GM19467 (cell line): ENCODE results near the gene ATP8B2.
"Not testable (repeated sequence)": the region's sequence is repeated elsewhere in the genome, so short reads cannot be mapped to it uniquely, and the experiment has no call there.

Source experiments
- ATAC-seq: cut with Tn5 transposase; IDR thresholded peaks from one replicate; pipeline ENCODE4 v1.9.1; 2021; ENCODE audit warnings: mild to moderate bottlenecking, moderate library complexity; ENCODE audit not compliant: unreplicated experiment

The ATP8B2 gene

DNA sequence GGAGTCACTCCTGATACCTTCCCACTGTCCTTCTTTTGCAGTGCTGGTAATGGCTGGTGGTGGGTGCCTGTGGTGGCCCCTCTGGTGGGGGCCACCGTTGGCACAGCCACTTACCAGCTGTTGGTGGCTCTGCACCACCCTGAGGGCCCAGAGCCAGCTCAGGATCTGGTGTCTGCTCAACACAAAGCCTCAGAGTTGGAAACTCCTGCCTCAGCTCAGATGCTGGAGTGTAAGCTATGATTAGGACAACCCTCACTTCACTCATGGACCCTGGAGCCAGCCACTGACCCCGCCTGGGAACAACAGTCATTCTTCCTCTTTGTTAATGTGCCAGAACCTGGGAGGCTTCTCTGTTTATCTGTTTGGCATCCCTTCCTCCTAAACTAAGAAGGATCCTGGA, 1.1 kb upstream of the ATP8B2 start:
- no peak for ATAC-seq

DNA sequence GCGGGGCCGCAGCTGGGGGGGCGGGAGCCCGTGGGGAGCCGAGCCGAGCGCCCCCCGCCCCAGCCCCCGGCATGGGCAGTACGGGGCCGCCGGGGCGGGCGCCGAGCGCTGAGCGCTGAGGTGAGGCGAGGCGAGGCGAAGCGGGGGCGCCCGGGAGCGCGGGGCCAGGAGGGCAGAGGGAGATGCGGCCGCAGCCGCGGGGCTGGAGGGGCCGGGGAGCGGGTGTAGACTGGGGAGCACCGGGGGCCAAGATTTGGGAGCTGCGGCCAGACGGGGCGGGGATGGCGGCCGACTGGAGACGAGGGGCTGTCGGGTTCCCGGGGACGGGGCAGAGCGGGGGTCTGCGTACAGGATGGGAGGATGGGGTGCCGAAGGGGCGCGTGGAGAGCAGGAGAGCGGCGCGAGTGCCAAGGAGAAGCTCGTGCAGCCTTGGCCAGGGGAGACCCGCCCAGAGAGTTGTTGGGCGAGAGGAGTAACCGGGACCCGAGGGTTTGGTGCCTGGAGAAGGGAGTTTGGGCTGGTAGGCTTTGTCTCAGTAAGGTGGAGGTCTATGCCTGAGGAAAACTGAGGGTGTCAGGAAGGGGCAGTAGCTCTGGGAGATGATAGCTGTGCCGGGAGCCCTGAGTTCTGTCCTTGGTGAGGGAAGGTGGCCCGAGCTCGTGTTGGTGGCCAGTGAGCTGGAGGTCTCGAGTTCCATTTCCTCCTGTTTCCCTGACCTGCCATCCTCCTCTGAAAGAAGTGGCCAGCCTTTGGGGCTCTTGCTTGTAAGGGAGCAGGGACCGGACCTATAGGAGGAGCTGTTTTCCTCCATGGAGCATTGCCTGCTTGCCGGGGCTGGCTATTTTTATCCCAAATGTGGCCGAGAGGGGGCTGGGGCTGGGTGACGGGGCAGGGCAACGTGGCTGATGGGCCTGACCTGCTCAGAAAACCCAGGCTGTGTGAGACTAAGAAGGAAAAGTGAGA, 539 bp downstream of the ATP8B2 start:
- no peak for ATAC-seq

DNA sequence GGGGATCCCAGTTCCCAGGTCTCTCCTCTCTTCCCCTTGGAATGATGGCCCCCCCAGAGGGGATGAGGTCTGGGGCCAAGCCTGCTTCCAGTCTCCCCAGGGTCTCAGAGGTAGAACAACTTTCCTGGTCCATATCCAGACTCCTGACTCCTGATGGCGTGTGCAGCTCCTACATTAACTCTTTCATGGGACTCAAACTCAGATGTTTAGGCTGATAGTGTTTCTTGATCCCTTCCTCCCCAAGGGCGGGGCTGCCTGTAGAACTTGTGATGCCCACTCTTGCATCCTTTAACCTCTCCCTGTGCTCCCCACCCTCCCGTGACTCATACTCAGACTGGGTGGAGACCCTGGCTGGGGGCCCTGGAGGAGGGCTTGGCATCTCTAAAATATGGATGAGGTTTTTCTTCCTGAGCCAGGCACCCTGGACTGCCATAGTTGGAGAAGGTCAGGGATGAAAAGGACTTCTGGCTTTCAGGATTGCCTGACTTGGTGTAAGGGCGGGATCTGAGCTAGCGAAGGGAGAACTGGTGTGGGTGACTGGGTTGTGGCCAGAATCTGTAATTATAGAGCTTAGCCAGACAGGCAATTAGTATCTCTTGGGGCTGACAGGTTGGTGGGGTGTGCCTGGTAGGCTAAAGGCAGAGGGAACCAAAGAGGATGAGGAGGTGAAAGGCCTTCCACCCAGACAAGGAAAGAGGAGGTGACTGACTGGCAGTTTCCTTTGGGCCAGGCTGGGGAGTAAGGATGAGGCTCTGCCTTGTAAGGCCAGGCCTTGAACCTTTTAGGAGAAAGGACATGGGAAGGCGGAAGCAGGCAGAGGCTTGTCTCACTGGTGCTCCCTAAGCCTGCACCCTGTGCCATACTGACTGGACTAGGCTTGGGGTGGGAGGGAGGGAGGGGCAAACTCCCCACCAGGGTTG, 1.5 kb downstream of the ATP8B2 start:
- ATAC-seq: no peak

DNA sequence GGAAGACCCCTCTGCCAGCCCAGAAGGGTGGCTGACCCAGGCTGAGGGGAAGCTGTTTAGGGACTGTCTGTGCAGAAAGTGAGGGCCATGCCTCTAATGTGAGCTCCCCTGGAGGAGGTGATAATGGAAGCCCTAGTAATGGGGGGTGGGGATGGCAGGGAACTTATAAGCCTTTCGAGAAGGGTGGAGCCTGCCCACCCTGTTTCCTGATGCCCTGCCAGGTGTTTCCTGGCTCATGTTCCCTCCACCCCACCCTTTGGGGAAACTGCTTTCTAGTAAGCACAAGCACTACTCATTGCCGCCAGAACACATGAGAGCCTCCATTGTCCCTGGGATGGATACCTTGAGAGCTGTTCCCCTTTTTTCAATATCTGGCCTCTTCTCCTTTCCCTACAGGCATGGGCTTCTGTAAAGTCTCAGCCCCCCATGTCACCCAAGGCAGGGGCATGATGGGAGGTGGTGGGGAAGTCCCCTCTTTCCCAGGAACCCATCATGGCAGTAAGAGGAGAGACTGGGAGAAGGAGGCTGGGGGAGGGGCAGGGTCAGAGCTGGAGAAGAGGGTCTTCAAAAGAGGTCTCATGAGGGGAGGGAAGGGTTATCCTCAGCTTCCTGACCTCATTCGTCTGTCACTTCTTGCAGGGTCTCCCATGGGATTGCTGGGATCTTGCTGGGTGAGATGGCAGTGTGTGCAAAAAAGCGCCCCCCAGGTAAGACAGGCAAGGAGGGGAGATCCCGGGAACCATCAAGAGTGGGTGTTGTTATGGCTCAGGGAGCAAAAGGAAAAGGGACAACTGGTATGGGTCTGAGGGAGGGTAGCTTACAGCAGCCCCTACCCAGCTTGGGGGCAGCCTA, 2.4 kb downstream of the ATP8B2 start:
- no peak for ATAC-seq

DNA sequence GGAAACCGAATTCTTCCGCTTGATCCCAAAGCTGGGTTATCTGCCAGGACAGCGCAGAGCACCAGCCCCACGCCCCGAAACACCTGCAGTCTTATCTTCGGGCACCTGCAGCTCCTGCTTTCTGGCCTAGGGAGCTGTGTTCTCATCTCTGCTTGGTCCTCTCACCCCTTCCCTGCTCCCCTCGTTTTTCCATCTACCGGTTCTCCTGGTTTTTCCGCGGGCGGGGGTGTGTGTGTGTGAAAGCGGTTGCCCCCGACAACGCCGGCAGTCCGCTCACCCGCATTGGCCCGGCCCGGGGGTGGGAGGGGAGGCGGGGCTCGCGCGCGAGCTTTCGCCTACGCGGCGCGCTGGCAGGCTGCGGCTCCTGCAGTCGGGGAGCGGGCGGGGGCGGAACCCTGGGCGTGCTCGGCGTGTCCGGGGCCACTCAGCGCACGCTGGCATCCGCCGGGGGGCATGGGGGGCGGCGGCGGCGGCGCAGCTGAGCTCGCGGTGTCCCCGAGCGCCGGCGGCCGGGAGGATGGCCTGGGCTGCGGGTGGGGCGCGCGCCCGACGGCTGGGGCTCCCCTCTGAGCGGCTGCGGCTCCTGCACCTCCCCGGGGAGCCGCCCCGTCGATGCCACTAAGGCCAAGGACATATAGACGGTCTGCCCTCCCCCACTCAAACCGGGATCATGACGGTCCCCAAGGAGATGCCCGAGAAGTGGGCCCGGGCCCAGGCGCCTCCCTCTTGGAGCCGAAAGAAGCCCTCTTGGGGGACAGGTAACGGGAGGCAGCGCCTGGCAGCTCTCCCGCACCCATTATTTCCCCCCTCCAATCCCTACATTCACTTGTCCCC, 3.2 kb downstream of the ATP8B2 start:
- ATAC-seq: peak; percentile 53

DNA sequence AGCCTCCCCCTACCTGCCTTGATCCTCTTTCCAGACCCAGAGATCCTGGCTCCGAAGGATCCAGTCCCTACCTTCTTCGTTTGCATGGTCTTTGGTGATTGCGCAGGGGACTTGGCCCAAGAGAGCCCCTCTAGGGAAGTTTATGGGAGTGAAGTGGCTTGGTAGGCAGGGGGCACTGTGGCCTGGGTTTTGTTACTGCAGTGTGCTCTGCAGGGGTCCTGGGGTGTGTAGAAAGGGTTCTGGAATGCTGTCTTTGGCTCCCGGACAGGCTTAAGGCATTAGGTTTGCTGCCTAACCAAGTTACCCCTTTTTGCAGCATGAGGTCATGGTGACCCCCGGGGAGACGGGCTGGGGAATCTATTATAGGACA, 3.8 kb downstream of the ATP8B2 start:
- no peak for ATAC-seq

DNA sequence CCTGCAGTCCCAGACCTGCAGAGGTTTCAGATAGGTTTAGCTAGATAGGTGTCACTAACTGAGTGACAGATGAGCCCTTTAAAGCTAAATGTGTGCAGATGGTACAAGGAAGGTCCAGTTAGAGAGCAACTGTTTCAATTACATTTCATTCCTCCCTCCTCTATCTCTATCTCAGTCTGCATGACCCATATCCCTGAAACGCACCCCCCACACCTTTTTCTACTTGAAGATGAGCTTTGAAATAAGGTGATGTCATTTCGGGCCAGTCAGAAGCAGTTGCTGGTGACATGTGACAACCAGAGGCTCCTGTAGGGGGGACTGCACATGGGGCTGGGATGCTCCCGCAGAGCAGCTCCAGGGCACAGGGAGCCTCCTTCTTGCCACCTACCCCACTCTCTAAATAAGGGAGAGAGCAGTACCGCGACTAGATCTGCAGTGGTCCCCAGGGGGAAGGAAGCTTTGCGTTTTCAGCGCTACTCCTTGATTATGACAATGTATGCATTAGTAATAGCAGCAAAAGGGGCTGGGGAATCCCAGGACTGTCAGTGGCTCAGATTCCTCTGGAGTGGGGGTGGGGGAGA, 4.3 kb downstream of the ATP8B2 start:
- ATAC-seq: no peak

DNA sequence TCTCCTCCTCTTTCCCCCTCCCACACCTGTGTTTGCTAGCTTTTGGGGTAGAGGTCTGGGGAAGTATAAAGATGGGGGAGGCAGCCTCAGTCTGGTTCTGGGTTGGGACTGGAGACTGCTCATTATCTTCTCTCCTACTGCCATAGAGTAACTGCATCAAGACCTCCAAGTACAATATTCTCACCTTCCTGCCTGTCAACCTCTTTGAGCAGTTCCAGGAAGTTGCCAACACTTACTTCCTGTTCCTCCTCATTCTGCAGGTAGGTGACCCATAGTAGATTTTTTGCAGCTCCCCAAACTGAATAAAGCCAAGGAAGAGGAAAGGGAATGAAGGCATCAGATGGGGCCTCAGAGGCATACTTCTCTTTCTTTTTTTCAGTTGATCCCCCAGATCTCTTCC, 5.3 kb downstream of the ATP8B2 start:
- no peak for ATAC-seq

DNA sequence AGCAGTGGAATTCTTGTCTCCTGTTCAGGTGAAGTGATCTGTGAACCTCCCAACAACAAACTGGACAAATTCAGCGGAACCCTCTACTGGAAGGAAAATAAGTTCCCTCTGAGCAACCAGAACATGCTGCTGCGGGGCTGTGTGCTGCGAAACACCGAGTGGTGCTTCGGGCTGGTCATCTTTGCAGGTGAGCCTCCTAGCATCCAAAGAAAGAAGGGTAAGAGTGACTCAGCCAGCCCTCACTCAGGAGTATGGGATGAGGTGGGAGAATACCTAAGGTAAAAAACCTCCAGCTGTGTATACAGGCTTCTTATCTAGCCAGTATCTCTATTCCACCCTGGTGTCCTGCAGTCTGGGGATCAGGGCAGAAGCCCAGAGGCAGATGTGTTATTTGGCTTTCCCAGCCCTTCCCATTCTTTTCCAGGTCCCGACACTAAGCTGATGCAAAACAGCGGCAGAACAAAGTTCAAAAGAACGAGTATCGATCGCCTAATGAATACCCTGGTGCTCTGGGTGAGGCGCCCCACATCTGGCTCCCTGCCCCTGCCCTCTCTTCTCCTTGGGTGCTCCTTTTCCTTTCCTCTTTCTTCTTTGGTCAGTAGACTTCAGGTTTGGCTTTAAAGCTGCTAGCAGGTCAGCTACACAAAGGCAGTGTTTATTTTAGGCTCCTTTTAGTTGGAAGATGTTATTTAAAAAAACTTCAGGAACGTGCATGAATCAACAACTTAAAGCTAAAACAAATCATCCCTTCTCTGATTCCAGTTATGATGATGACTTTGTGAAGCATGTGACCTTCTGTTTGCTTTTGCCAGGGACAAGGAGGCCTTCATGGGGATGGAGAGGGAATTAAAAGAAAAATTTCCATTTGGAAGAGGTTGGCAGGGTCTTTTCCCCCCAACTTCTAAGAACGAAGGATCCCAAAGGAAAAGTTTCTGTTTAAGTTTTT, 9.0 kb downstream of the ATP8B2 start:
- no peak for ATAC-seq

DNA sequence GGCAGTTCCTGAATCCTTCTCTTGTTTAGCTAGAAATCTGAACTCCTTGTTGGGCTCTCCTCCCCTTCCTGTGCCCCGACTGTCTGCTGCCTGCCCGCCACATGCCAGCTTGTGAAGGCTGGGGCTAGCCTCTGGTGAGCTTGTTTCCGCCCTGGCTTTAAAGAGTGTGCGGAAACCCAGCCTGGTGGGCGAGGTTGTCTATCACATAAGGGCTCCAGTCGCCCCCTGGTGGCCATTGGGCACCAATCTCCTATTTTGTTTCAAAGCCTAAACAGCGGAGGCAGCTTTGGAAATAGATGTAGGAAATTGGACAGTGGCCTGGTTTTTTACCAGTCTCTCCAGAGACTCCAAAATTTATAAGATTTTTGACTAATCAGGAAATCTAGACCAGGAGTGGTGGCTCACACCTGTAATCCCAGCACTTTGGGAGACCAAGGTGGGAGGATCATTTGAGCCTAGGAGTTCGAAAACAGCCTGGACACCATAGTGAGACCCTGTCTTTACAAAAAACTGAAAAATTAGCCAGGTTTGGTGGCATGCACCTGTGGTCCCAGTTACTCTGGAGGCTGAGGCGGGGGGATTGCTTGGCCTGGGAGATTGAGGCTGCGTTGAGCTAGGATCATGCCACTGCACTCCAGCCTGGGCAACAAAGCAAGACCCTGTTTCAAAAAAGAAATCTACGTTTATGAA, 9.8 kb downstream of the ATP8B2 start:
- ATAC-seq: no peak

DNA sequence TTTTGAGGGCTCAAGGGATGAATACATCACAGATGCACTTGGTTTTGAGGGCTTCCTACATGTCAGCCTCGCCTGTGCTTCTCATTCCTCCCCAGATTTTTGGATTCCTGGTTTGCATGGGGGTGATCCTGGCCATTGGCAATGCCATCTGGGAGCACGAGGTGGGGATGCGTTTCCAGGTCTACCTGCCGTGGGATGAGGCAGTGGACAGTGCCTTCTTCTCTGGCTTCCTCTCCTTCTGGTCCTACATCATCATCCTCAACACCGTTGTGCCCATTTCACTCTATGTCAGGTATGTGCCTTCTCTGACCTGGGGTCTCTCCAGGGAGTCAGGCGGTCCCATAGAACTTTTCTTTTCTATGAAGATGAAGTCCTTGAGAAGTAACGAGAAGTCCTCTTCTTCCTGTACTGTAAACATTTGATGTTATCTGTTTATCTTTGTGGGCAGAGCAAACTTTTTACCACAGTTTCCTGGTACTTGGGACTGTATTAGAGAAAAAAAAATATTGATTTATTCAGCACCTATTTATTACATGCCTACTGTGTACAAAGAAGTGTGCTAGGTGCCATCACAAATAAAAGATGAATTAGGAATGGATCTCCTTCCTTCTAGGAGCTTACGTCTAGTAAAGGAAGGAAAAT, 12.0 kb downstream of the ATP8B2 start:
- no peak for ATAC-seq

DNA sequence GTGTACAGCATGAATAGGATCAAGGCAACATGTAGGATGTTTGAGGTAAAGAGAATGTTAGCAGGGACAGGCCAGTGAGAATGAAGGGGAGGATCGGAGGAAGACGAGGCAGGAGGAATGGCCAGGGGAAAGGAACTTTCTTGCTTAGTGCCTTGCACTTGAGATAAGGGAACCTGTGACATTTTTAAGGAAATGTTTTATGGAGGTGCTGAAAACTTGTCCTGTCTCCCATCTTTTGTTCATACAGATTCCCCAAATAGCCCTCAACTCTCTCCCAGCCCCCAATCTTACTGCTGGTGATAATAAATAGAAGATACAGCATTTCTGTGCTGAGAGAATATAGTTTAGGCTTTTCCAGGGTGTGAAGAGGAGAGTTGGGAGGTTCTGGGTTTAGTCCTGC, 13.6 kb downstream of the ATP8B2 start:
- ATAC-seq: no peak

DNA sequence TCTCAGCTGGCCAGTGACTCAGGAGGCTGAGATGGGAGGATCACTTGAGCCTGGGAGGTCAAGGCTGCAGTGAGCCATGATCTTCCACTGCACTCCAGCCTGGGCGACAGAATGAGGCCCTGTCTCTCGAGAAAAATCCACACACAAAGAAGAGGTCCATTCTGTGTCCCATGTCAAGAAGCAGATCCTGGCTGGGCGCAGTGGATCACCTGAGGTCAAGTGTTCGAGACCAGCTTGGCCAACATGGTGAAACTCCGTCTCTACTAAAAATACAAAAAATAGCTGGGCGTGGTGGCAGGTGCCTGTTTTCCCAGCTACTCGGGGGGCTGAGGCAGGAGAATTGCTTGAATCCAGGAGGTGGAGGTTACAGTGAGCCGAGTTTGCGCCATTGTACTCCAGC, 16.0 kb downstream of the ATP8B2 start:
- ATAC-seq: not testable (repeated sequence)

DNA sequence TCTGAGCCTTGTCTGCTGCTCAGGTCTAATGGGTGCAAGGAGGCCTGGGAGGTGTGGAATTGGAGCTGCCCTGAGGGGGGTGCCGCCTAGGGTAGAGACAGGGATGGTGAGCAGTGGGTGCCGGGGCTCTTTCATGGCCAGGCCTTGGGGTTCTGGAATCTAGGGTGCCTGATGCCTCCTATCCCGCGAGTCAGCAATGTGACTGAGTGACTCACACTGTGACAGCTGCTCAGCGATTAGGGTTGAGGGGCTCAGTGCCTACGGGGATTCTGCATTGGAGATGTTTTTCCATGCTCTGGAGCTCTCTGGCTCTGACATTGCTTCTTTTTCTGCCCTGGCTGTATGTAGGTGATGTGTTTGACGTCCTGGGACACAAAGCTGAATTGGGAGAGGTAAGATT, 16.8 kb downstream of the ATP8B2 start:
- no peak for ATAC-seq

DNA sequence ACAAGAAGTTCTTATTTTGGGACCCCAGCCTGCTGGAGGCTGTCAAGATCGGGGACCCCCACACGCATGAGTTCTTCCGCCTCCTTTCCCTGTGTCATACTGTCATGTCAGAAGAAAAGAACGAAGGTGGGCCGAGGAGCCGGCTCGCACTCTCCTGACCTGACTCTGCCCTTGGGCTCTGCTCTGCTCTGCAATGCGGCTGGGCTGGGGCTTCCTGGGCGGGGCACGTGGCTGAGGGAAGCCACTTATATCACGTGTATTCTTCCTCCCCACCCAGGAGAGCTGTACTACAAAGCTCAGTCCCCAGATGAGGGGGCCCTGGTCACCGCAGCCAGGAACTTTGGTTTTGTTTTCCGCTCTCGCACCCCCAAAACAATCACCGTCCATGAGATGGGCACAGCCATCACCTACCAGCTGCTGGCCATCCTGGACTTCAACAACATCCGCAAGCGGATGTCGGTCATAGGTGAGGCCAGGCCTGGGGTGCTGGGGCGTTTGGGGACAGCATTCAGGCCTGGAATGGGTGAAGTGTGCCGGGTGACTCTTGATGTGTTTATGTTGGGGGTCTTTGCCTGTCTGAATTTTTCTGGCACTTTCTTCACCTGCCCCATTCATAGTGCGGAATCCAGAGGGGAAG, 17.6 kb downstream of the ATP8B2 start:
- no peak for ATAC-seq

DNA sequence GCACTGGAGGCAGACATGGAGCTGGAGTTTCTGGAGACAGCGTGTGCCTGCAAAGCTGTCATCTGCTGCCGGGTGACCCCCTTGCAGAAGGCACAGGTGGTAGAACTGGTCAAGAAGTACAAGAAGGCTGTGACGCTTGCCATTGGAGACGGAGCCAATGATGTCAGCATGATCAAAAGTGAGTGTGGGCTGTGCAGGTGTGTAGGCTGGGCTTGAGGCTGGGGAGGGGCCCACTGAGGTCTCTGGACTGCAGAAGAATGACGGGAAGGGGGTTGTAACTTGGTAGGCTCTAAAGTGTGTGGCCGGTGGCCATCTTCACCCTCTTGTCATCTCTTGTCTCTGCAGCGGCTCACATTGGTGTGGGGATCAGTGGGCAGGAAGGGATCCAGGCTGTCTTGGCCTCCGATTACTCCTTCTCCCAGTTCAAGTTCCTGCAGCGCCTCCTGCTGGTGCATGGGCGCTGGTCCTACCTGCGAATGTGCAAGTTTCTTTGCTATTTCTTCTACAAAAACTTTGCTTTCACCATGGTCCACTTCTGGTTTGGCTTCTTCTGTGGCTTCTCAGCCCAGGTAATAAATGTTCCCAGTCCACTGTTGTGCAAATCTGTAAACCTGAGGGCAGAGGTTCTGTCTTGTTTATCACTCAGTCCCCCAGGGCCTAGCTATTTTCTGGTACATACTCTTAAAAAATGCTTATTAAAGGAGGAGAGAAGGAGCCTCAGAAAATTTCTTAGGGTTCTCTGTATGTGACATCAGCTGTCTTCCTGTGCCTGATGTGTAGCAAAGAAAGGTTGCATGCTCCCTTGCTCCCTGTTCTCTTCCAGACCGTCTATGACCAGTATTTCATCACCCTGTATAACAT, 19.9 kb downstream of the ATP8B2 start:
- ATAC-seq: no peak
